PC-3 (cell line): ENCODE data around the gene DNAJB9. TPM values are rescaled to one million over a fixed set of nuclear protein-coding genes. Genes with fewer than 3 reads are reported as not detected.

Experiments used
- ATAC-seq: fragments of 200-7000 bp; cut with Tn5 transposase; 2 replicates; pipeline ENCODE4 v1.9.1; 2020; ENCODE audit warnings: mild to moderate bottlenecking, moderate library complexity
- BruUV-seq: library from RNA; stranded (reverse); fragments of 400-500 nt; replicated peaks from 2 replicates; lab custom pipeline; 2021; lab: Mats Ljungman, UMichigan
- CTCF ChIA-PET: fragments of 300-600 bp; sonication (Branson Sonifier 250); formaldehyde crosslinking; loops from one replicate; lab custom pipeline; 2022; ENCODE audit warnings: antibody characterized with exemption; lab: Charles Lee
- POLR2A ChIA-PET: fragments of 300-600 bp; sonication (Branson Sonifier 250); formaldehyde crosslinking; loops from one replicate; lab custom pipeline; 2022; ENCODE audit warnings: antibody characterized with exemption; ENCODE audit not compliant: unreplicated experiment; lab: Charles Lee
- DNase-seq: peaks from one replicate; pipeline ENCODE4 v3.0.0-alpha.2; 2015
- H2AFZ ChIP-seq: fragments of 300-600 bp; sonication (generic); 2 replicates; pipeline ENCODE4 v1.6.0; 2016; ENCODE audit warnings: antibody characterized with exemption, low read length
- H3F3A ChIP-seq: fragments of 300-600 bp; sonication (generic); one replicate; pipeline ENCODE4 v1.6.0; 2017; ENCODE audit warnings: antibody characterized with exemption, low read length, control low read depth, mild to moderate bottlenecking; ENCODE audit not compliant: unreplicated experiment
- H3K27ac ChIP-seq: fragments of 300-600 bp; sonication (generic); 2 replicates; pipeline ENCODE4 v1.5.1; 2016; ENCODE audit warnings: mild to moderate bottlenecking, low read length
- H3K27me3 ChIP-seq: fragments of 300-600 bp; sonication (generic); 2 replicates; pipeline ENCODE4 v1.6.1; 2016; ENCODE audit warnings: low read length, mixed read lengths
- H3K36me3 ChIP-seq: fragments of 300-600 bp; sonication (generic); 2 replicates; pipeline ENCODE4 v1.6.1; 2016; ENCODE audit warnings: low read depth, mixed run types, low read length, mixed read lengths
- H3K4me1 ChIP-seq: fragments of 300-600 bp; sonication (generic); 2 replicates; pipeline ENCODE4 v1.5.1; 2016; ENCODE audit warnings: low read length; ENCODE audit not compliant: insufficient read depth
- H3K4me2 ChIP-seq: fragments of 300-600 bp; sonication (generic); 2 replicates; pipeline ENCODE4 v1.6.0; 2016; ENCODE audit warnings: low read length
- H3K4me3 ChIP-seq: fragments of 300-600 bp; sonication (generic); 2 replicates; pipeline ENCODE4 v1.5.1; 2016; ENCODE audit warnings: mild to moderate bottlenecking, low read length, mixed read lengths
- H3K79me2 ChIP-seq: fragments of 300-600 bp; sonication (generic); 2 replicates; pipeline ENCODE4 v1.6.1; 2017; ENCODE audit warnings: low read length, mixed read lengths
- H3K9ac ChIP-seq: fragments of 300-600 bp; sonication (generic); 2 replicates; pipeline ENCODE4 v1.6.0; 2016; ENCODE audit warnings: mild to moderate bottlenecking, low read length
- H3K9me2 ChIP-seq: fragments of 300-600 bp; sonication (generic); replicated peaks from 2 replicates; pipeline ENCODE4 v1.6.1; 2016; ENCODE audit warnings: mixed run types, low read length, mixed read lengths
- H3K9me3 ChIP-seq: fragments of 300-600 bp; sonication (generic); 2 replicates; pipeline ENCODE4 v1.6.1; 2016; ENCODE audit warnings: low read length, mixed read lengths
- H4K20me1 ChIP-seq: fragments of 300-600 bp; sonication (generic); 2 replicates; pipeline ENCODE4 v1.6.1; 2016; ENCODE audit warnings: low read length, mixed read lengths
- CTCF ChIP-seq: fragments of 300-600 bp; sonication (generic); conservative IDR thresholded peaks from 2 replicates; pipeline ENCODE4 v1.5.1; 2017; ENCODE audit warnings: antibody characterized with exemption, low read depth, mild to moderate bottlenecking, low read length
- EZH2 ChIP-seq: fragments of 300-600 bp; sonication (generic); IDR thresholded peaks from one replicate; pipeline ENCODE4 v1.6.1; 2017; ENCODE audit warnings: antibody characterized with exemption, mild to moderate bottlenecking, low read length; ENCODE audit not compliant: unreplicated experiment
- EZH2phosphoT487 ChIP-seq: fragments of 300-600 bp; sonication (generic); IDR thresholded peaks from 2 replicates; pipeline ENCODE4 v1.6.1; 2018; ENCODE audit warnings: mild to moderate bottlenecking, antibody characterized with exemption, low read length, borderline replicate concordance
- intact Hi-C: fragments of 100-400 bp; cut with micrococcal nuclease; formaldehyde crosslinking; loops from 2 replicates; pipeline ENCODE4 v1.9.0; 2023
- total RNA-seq: library from RNA; depleted of rRNA; stranded (reverse); fragments of >200 nt; gene quantifications from 2 replicates; pipeline ENCODE4 v1.2.3, GENCODE V29; 2014

DNAJB9 gene
- total RNA-seq, 1 experiment from 2014 or later, result 24.0 TPM

DNA sequence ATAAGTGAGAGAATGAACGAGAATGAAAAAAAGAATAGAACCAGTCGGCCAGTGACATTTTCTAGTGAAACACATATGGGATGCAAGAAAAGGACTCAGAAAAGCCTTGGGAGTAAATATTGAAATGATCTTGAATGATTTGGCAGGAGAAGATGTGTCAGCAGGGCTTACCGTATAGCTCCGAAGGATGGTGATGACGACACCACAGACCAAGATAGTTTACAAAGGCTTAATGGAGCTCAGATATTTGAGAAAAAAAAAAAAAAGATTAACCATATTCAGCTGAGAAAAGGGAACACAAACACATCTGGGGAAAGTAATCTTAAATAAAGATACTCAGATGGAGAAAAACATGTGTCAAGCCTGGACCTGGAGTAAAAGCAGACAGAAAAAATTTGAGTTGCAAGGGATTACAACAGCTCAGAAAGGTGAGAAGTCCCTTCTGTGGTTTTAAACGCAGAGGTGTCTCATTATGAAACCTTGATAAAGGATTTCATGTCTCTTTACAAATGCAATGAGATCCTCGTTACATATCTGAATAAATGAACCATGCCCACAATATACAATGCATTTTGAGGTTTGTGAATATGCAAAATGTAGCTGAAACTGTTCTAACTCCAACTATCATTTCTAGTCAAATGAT lies 36.0 kb downstream of the DNAJB9 start:
- ATAC-seq (no peak), DNase-seq (no peak)
- intact Hi-C loops, result no loop called here
- Histone ChIP-seq H3K9me3 (no peaks in the 10 kb centered on the region), H4K20me1 (no peaks in the 10 kb centered on the region), H3K79me2 (no peaks in the 10 kb centered on the region), H3K9ac (no peak overlapping the region), H3K4me1 (no peaks in the 10 kb centered on the region; the same call in 1 of the 2 replicates), H3K4me3 (no peak overlapping the region), H3K27ac (no peak overlapping the region), H2AFZ (no peak overlapping the region), H3K9me2 (no peaks in the 10 kb centered on the region), H3K27me3 (no peaks in the 10 kb centered on the region), H3K4me2 (no peak overlapping the region), H3K36me3 (no peaks in the 10 kb centered on the region), H3F3A (no peaks in the 10 kb centered on the region)
- CTCF ChIA-PET, result no interaction called here
- POLR2A ChIA-PET, result no interaction called here
- no peak for TF ChIP-seq EZH2phosphoT487
- no peak for TF ChIP-seq EZH2
- TF ChIP-seq CTCF, result no peak
- BruUV-seq, result no TSS peak

DNA sequence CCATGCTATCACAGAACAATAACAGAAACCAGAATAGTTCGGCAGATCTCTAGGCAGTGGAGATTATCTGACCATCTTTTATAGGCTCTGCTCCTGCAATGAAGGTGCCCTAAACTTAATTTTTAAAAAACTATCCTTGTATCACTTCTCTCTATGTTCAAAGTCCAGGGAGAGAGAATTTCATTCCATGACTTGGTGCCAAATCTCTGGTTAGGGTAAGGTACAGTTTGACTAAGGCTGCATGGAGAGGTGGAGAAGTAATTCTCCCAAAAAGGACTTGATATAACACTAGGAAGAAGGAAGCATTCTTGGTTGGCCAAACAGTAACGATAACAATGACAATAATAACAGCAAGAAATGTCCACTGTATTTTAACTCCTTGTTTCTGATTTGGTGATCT lies 40.0 kb downstream of the DNAJB9 start:
- no peaks in the 10 kb centered on the region for H3K9me3 ChIP-seq
- no peak overlapping the region for H3K4me3 ChIP-seq
- no peaks in the 10 kb centered on the region for H4K20me1 ChIP-seq
- no TSS peak for BruUV-seq
- no peaks in the 10 kb centered on the region for H3K9me2 ChIP-seq
- H3K4me2 ChIP-seq, result no peak overlapping the region
- no peaks in the 10 kb centered on the region for H3K36me3 ChIP-seq
- no peak for ATAC-seq
- TF ChIP-seq CTCF (no peak), EZH2 (no peak)
- H3K4me1 ChIP-seq, result peaks cover 8% of the 10 kb centered on the region; the same call in 1 of the 2 replicates
- no peak overlapping the region for H3K9ac ChIP-seq
- ChIA-PET POLR2A (no interaction called here), CTCF (no interaction called here)
- H3K27ac ChIP-seq, result no peak overlapping the region
- intact Hi-C loops, result loop anchor here (5.0 kb wide), 2 partner anchors 268 to 1233 kb away; no protein-coding TSS in a partner anchor
- no peak for DNase-seq
- no peaks in the 10 kb centered on the region for H3K27me3 ChIP-seq
- no peaks in the 10 kb centered on the region for H3K79me2 ChIP-seq
- no peak overlapping the region for H2AFZ ChIP-seq
- H3F3A ChIP-seq, result no peaks in the 10 kb centered on the region

DNA sequence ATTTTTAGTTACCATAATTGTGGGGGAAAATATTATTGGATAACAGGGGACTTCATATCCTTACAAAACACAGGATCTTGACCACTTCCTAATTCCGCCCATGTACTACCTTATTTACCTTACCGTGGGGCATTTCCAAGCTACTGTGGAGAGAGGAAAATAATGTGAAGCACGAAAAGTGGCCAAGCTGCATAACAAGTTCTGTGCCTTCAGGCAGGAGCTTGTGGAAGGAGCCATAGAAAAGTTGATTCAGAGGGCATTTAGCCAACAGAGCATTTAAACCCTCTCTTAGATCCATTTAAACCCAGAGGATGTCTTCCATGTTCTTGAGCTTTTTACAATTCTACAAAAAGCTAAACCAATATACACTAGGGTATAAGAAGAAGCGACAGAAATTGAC lies 41.6 kb downstream of the DNAJB9 start:
- POLR2A ChIA-PET, result no interaction called here
- Histone ChIP-seq H3K36me3 (no peaks in the 10 kb centered on the region), H3K4me1 (peaks cover 8% of the 10 kb centered on the region; the same call in 1 of the 2 replicates), H3K27me3 (no peaks in the 10 kb centered on the region), H3K27ac (no peak overlapping the region), H2AFZ (no peak overlapping the region), H3K9me2 (no peaks in the 10 kb centered on the region), H3K4me2 (peak overlapping the region; percentile 26; the same call in 1 of the 2 replicates), H3K9ac (no peak overlapping the region), H4K20me1 (no peaks in the 10 kb centered on the region), H3F3A (no peaks in the 10 kb centered on the region), H3K4me3 (no peak overlapping the region), H3K9me3 (no peaks in the 10 kb centered on the region), H3K79me2 (no peaks in the 10 kb centered on the region)
- intact Hi-C loops, result loop anchor here (5.0 kb wide), 2 partner anchors 266 to 1231 kb away; no protein-coding TSS in a partner anchor
- CTCF ChIA-PET, result no interaction called here
- peak; percentile 59 for DNase-seq
- no peak for ATAC-seq
- no TSS peak for BruUV-seq
- TF ChIP-seq EZH2phosphoT487 (no peak), CTCF (no peak), EZH2 (no peak)
